Muscle layer of duodenum (tissue), 2 donors: ENCODE measurements around the gene TLCD5.

Experiments used
- H3K27ac ChIP-seq: one replicate; pipeline ENCODE4 v1.7.0; 2013; ENCODE audit warnings: mild to moderate bottlenecking, low read length
- H3K27me3 ChIP-seq: one replicate; pipeline ENCODE4 v1.7.0; 2013; ENCODE audit warnings: low read depth, mild to moderate bottlenecking, control low read depth, low read length
- H3K36me3 ChIP-seq, 2 donors: one replicate each; pipeline ENCODE4 v1.7.0; 2013; ENCODE audit warnings: low read length in 2 of 2, control low read depth in 1 of 2, mild to moderate bottlenecking in 1 of 2; ENCODE audit not compliant: insufficient read depth in 2 of 2, control insufficient read depth in 1 of 2
- H3K4me1 ChIP-seq, 2 donors: one replicate each; pipeline ENCODE4 v1.7.0; 2013; ENCODE audit warnings: low read length in 2 of 2, mild to moderate bottlenecking in 2 of 2, control low read depth in 1 of 2, moderate library complexity in 1 of 2; ENCODE audit not compliant: insufficient read depth in 2 of 2, control insufficient read depth in 1 of 2
- H3K4me3 ChIP-seq, 2 donors: one replicate each; pipeline ENCODE4 v1.7.0; 2013; ENCODE audit warnings: low read length in 2 of 2, low read depth in 1 of 2, mild to moderate bottlenecking in 1 of 2
- H3K9me3 ChIP-seq, 2 donors: one replicate each; pipeline ENCODE4 v1.7.0; 2013; ENCODE audit warnings: low read length in 2 of 2, control low read depth in 1 of 2, mild to moderate bottlenecking in 1 of 2; ENCODE audit not compliant: control insufficient read depth in 1 of 2
- donor health status: healthy.

TLCD5 gene

DNA sequence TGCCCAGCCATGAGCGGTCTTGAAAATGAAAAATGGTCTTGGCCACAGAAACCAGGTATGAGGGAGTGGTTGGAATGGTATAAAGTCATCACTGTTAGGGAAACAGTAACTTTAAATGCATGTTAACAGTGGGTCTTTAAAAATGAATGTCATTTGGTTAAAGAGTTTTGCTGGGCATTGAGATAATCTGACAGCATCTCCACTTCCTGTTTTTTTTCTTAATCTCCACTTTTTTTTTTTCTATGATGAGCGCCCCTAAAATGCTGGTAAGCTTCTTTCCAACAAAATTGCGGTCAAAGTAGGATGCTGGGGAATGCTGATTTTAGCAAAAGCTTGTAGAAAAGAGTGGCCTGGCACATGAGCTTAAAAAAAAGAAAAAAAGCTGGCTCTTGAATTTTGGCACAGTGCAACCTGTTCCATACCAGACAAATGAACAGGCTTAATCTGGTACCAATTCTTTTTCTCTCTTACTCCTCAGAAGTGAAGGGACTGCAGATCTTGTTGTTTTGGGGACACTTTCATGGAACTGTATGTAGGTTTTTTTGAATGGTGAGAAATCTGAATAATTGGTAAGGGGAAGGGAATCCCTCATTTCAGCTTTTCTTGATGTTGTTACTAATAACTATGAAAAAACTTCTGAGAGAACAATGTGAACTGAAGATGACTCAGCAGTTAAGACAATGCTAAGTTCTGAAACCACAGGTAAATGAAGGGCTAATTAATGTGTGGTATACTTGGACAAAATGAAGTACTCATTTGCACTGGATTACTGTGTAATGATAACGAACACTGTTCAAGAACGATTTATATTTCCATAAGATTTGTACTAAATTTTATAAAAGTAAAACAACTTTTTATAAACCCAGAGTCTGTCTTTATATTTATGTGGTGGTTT lies 8.0 kb downstream of the TLCD5 start:
- H3K36me3 ChIP-seq = peaks cover 0 to 35% of the 10 kb centered on the region in 2 donors
- no peak overlapping the region for H3K4me3 ChIP-seq
- no peaks in the 10 kb centered on the region for H3K27me3 ChIP-seq
- no peaks in the 10 kb centered on the region for H3K9me3 ChIP-seq
- H3K4me1 ChIP-seq = peaks cover 0 to 11% of the 10 kb centered on the region in 2 donors
- H3K27ac ChIP-seq = no peak overlapping the region

- H3K36me3 ChIP-seq = peaks cover 0 to 35% of the 10 kb centered on the region in 2 donors
- H3K27ac ChIP-seq = no peak overlapping the region
- H3K4me3 ChIP-seq = no peak overlapping the region
- H3K9me3 ChIP-seq = no peaks in the 10 kb centered on the region
- no peaks in the 10 kb centered on the region for H3K27me3 ChIP-seq
- H3K4me1 ChIP-seq = peaks cover 0 to 12% of the 10 kb centered on the region in 2 donors
Measured at GRCh38 chr11:120333801-120334200, 8.7 kb downstream of the TLCD5 start.

DNA sequence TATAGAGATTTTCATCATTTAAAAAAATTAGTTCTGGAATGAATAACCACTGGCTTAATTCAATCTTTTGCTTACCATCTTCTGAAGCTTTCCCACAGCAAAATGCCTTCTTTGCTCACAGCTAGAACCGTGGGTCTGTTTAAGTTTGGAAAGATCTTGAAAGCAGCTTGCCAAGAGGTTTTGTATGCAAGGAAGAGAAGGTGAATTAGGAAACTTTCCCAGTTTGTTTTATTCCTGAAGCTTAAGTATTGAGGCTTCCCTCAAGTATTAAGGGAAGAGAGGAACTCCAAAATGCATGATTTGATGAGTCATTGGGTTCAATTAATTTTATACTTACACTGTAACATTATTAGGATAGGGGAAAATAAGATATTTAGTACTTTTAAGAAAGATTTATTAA lies 9.2 kb downstream of the TLCD5 start:
- Histone ChIP-seq H3K27me3 (no peaks in the 10 kb centered on the region), H3K4me1 (peaks cover 0 to 14% of the 10 kb centered on the region in 2 donors)

DNA sequence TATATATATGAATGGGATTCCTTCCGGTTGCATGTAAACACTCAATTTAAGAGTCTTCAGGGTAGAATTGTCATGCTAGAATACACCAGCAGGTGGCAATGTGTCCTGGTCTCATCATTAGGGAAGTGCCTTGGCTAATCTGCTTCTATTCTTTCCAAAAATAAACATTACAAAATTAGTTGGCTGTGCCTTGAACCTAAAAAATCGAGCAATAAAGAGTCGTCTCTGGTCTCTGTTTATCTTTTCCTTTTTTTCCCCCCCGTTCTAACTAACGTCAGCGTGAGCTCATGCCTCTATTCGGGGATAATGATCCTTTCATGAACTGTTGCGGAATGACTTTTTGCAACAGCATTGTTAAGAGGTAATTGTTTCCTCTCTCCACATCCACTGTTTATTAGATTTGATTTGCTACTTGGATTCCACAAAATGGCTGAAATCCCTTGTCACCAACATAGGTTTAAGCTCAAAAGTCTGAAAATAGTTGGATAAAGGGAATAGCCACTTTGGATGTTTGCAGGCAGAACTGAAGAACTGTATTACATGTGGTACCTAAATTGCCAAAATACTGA lies 9.9 kb downstream of the TLCD5 start:
- Histone ChIP-seq H3K36me3 (peaks cover 0 to 31% of the 10 kb centered on the region in 2 donors), H3K27me3 (no peaks in the 10 kb centered on the region), H3K4me1 (peaks cover 5 to 21% of the 10 kb centered on the region in 2 donors), H3K9me3 (no peaks in the 10 kb centered on the region), H3K27ac (peak overlapping the region; percentile 89), H3K4me3 (peak overlapping the region; percentile 59 to 90)

More for the DNA sequence above, 9.2 kb downstream of the TLCD5 start:
- Histone ChIP-seq H3K4me3 (no peak overlapping the region), H3K27ac (no peak overlapping the region), H3K9me3 (no peaks in the 10 kb centered on the region), H3K36me3 (peaks cover 0 to 35% of the 10 kb centered on the region in 2 donors)

DNA sequence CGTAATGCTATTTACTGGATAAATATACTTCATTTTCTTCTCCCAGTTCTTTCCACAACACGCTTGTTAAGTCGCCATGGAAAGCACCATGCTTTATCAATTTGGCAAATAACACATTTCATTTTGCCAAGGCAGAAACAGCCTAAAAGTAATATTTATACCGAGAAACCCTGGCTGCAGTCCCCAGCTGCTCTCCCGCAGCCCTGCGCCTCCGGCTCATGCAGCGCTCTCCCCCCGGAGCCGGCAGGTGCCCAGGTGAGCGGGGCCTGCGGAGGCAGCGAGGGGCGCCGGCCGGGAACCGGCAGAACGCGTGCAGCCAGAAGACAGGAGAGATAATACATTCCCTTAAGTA lies 10.4 kb downstream of the TLCD5 start:
- Histone ChIP-seq H3K4me1 (peaks cover 8 to 26% of the 10 kb centered on the region in 2 donors), H3K36me3 (peaks cover 0 to 26% of the 10 kb centered on the region in 2 donors), H3K27ac (peak overlapping the region; percentile 89), H3K4me3 (peak overlapping the region; percentile 59 to 90), H3K27me3 (no peaks in the 10 kb centered on the region), H3K9me3 (no peaks in the 10 kb centered on the region)

DNA sequence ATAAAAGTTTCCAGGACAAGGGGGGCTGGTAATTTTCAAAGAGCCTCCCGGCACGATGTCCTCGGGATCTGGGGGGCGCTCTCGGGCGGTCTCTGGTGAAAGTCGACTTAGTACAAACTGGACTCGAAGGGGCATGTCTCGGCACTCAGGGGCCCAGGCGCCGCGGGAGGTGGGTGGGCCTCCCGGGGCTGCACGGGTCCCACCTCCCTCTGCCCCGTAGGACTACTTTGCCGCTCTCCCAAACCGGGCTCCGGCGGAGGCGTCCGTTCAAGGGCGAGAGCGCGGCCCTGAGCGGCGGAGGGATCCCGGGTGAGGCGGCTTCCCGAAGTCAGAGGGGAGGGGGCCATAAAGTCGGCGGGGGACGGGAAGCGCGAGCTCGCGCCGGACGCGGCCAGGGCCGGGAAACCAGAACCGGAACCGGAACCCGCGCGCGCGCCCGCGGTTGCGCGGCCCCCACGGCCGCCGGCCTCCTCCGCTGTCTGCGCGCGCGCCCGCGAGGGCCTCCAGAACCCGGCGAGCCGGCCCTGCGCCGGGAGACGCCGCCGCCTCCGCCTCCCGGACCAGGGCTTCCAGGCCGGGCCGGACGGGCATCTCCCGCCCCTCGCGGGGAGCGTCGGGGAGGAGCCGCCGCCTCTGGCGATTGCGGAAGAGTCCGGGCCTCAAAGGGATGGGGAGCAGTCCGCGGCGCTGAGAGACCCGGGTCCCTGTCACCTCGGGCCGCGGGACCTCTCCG lies 11.0 kb downstream of the TLCD5 start, which contains the start of gene ARHGEF12:
TSS of gene ARHGEF12 (plus strand) at position 506 of the 733 bp plus-strand sequence. CDS start 831 bp downstream, outside the sequence.
- Histone ChIP-seq H3K27me3 (no peaks in the 10 kb centered on the region), H3K9me3 (no peaks in the 10 kb centered on the region), H3K36me3 (peaks cover 0 to 22% of the 10 kb centered on the region in 2 donors), H3K27ac (peak within 1 kb of the TSS; percentile 97), H3K4me1 (peaks cover 8 to 32% of the 10 kb centered on the region in 2 donors), H3K4me3 (peak within 1 kb of the TSS; percentile 90 to 99)

- Histone ChIP-seq H3K9me3 (no peaks in the 10 kb centered on the region), H3K4me1 (peaks cover 8 to 33% of the 10 kb centered on the region in 2 donors), H3K27me3 (no peaks in the 10 kb centered on the region), H3K27ac (peak overlapping the region; percentile 97), H3K36me3 (peaks cover 0 to 20% of the 10 kb centered on the region in 2 donors), H3K4me3 (peak overlapping the region; percentile 90 to 99)
Measured at GRCh38 chr11:120336641-120337354, 11.7 kb downstream of the TLCD5 start.

DNA sequence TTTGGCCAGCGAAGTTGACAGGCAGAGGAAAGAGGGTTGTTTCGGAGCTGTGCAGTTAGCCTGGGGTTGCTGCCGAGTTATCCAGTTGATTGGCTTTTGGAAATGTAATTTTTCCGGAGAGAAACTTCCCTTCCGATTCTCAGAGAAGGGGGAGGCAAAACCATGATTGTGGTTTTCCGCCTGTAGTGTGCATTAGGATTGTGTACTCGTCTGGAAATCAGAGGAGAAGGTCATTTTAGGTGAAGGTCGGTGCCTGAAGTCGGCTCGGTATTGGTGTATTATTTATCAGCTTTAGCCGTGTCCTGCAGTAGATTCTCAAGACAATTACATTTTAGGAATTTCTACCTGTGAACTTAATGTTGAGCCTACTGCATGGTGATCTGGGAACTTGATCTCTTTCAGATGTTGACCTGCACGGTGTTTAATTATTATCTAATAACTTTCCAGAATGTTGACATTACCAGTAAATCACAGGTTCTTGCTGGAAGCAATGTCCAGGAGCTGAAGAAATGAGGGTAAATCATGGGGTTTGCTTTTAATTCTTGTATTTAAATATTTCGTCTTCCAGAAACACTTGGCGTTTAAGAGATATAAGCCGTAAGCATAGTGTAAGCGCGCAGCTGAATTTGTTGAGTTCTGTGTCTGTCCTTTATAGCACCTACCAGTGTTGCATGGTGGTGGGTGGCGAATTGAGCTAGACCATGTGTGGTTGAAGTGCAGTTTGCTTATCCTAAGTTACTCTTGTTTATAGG lies 12.4 kb downstream of the TLCD5 start:
- Histone ChIP-seq H3K4me3 (peak overlapping the region; percentile 90 to 99), H3K4me1 (peaks cover 8 to 37% of the 10 kb centered on the region in 2 donors), H3K27me3 (no peaks in the 10 kb centered on the region), H3K36me3 (peaks cover 0 to 20% of the 10 kb centered on the region in 2 donors), H3K9me3 (no peaks in the 10 kb centered on the region), H3K27ac (peak overlapping the region; percentile 97)

DNA sequence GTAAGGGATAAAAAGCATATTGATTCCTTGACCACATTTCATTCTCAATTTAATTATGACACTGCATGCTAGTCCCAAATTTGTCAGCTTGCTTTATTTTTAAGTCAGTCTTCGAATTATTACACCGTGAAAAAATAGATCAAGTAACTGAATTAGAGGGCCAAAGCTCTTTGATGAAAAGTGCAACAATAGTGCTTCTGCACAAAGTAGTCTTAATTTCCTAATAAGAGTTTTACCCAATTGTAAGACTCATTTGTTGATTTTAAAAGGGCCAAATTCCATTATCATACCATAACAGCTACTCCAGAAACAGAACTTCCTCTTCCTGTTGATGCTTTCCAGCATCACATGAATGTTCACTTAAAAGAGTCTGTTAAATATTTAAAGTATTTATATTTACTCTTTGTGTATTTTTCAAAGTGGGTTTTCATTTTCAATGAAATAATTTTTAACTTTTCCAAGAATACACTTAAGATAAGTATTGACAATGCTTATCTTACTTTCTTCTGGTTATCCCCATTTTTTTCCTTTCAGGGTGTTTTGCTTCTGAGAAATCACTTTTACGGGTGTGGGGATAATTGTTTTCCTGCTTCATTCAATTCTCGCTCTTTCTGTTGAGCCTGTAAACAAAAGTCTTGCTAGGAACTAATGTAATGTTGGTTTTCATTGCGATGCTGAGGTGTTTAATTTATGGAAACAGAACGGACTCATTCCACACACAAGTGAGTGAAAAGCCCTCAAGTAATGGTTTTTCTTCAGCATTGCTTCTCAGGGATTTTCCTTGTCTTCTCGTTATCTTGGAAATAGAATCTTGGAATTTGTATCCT lies 13.2 kb downstream of the TLCD5 start:
- Histone ChIP-seq H3K27me3 (no peaks in the 10 kb centered on the region), H3K4me1 (peaks cover 11 to 39% of the 10 kb centered on the region in 2 donors), H3K4me3 (peak overlapping the region; percentile 90 to 99), H3K9me3 (no peaks in the 10 kb centered on the region), H3K36me3 (peaks cover 0 to 20% of the 10 kb centered on the region in 2 donors), H3K27ac (peak overlapping the region; percentile 97)
